ENCODE results near the gene EEIG1.
A peak's percentile ranks its signal among the peaks of the same experiment; 100 is the strongest.

Gene EEIG1

GRCh38 chr9:128001151-128001778 lies 20.5 kb upstream of the EEIG1 start:
- DNase-seq (ENCODE audit: low spot score), result no peak

- no peak for DNase-seq (ENCODE audit: low spot score)
Observed at GRCh38 chr9:127999461-127999860, 18.7 kb upstream of the EEIG1 start.

GRCh38 chr9:127993721-127994120 lies 12.9 kb upstream of the EEIG1 start:
- no peak for DNase-seq (ENCODE audit: low spot score)

GRCh38 chr9:127991757-127992274 lies 11.0 kb upstream of the EEIG1 start:
- no peak for DNase-seq (ENCODE audit: low spot score)

- no peak for DNase-seq (ENCODE audit: low spot score)
Observed at GRCh38 chr9:127991017-127991756, 10.4 kb upstream of the EEIG1 start.

GRCh38 chr9:127990554-127990953 lies 9.8 kb upstream of the EEIG1 start:
- no peak for DNase-seq (ENCODE audit: low spot score)

- no peak for DNase-seq (ENCODE audit: low spot score)
Observed at GRCh38 chr9:127989094-127989493, 8.3 kb upstream of the EEIG1 start.

GRCh38 chr9:127987103-127987614 lies 6.4 kb upstream of the EEIG1 start:
- DNase-seq (ENCODE audit: low spot score), result no peak

GRCh38 chr9:127985011-127985410 lies 4.2 kb upstream of the EEIG1 start:
- DNase-seq (ENCODE audit: low spot score), result no peak

- DNase-seq (ENCODE audit: low spot score), result peak; percentile 1
Observed at GRCh38 chr9:127983847-127984289, 3.1 kb upstream of the EEIG1 start.

GRCh38 chr9:127982912-127983311 lies 2.1 kb upstream of the EEIG1 start:
- no peak for DNase-seq (ENCODE audit: low spot score)

GRCh38 chr9:127981559-127982121 lies 851 bp upstream of the EEIG1 start:
- DNase-seq (ENCODE audit: low spot score), result no peak

GRCh38 chr9:127980060-127980705 lies 606 bp downstream of the EEIG1 start:
- DNase-seq (ENCODE audit: low spot score), result peak; percentile 50

GRCh38 chr9:127979333-127980059 lies 1.3 kb downstream of the EEIG1 start:
- no peak for DNase-seq (ENCODE audit: low spot score)

- DNase-seq (ENCODE audit: low spot score), result no peak
Observed at GRCh38 chr9:127979015-127979332, 1.8 kb downstream of the EEIG1 start.

- no peak for DNase-seq (ENCODE audit: low spot score)
Observed at GRCh38 chr9:127977884-127978647, 2.7 kb downstream of the EEIG1 start.

GRCh38 chr9:127977009-127977883 lies 3.5 kb downstream of the EEIG1 start:
- no peak for DNase-seq (ENCODE audit: low spot score)

- peak; percentile 63 for DNase-seq (ENCODE audit: low spot score)
Observed at GRCh38 chr9:127976498-127976897, 4.3 kb downstream of the EEIG1 start.

- DNase-seq (ENCODE audit: low spot score), result no peak
Observed at GRCh38 chr9:127975376-127976315, 5.1 kb downstream of the EEIG1 start.

All from CD4-positive, alpha-beta T cell treated with Interleukin-6 at 100 ng/mL for 8 hours (primary cell).